ENCODE results near the gene VEGFA.

The VEGFA gene

GRCh38 chr6:43772681-43773049 is 2.7 kb downstream of the VEGFA start:
- DNase-seq (ENCODE audit: low read depth): no peak

GRCh38 chr6:43773050-43773979 is 3.3 kb downstream of the VEGFA start:
- DNase-seq (ENCODE audit: low read depth): no peak

GRCh38 chr6:43773980-43774775 is 4.2 kb downstream of the VEGFA start:
- no peak for DNase-seq (ENCODE audit: low read depth)

GRCh38 chr6:43774776-43775534 is 4.9 kb downstream of the VEGFA start:
- peak; percentile 28 for DNase-seq (ENCODE audit: low read depth)

GRCh38 chr6:43775535-43775885 is 5.5 kb downstream of the VEGFA start:
- DNase-seq (ENCODE audit: low read depth): no peak

- no peak for DNase-seq (ENCODE audit: low read depth)
Observed at GRCh38 chr6:43776115-43776798, 6.2 kb downstream of the VEGFA start.

- DNase-seq (ENCODE audit: low read depth): no peak
Observed at GRCh38 chr6:43776799-43777776, 7.1 kb downstream of the VEGFA start.

- DNase-seq (ENCODE audit: low read depth): no peak
Observed at GRCh38 chr6:43778131-43778855, 8.3 kb downstream of the VEGFA start.

GRCh38 chr6:43778976-43779851 is 9.2 kb downstream of the VEGFA start:
- DNase-seq (ENCODE audit: low read depth): no peak

GRCh38 chr6:43779852-43780236 is 9.8 kb downstream of the VEGFA start:
- DNase-seq (ENCODE audit: low read depth): no peak

- DNase-seq (ENCODE audit: low read depth): no peak
Observed at GRCh38 chr6:43780293-43780692, 10.3 kb downstream of the VEGFA start.

- DNase-seq (ENCODE audit: low read depth): no peak
Observed at GRCh38 chr6:43780941-43781928, 11.2 kb downstream of the VEGFA start.

GRCh38 chr6:43781941-43782704 is 12.1 kb downstream of the VEGFA start:
- no peak for DNase-seq (ENCODE audit: low read depth)

GRCh38 chr6:43782764-43783513 is 12.9 kb downstream of the VEGFA start:
- no peak for DNase-seq (ENCODE audit: low read depth)

- no peak for DNase-seq (ENCODE audit: low read depth)
Observed at GRCh38 chr6:43784049-43784855, 14.2 kb downstream of the VEGFA start.

Data from activated T-helper 1 cell treated with Interleukin-2 at 50 U/mL for 16 hours (primary cell).